B cell (primary cell): ENCODE results near the gene LRRC63. TPM values are rescaled to one million over a fixed set of nuclear protein-coding genes. Genes with fewer than 3 reads are reported as not detected.

Experiments used
- ATAC-seq: fragments of 200-7000 bp; cut with Tn5 transposase; one replicate; pipeline ENCODE4 v1.10.0; 2021; ENCODE audit warnings: low read depth, mild to moderate bottlenecking, moderate number of reproducible peaks, moderate library complexity
- CTCF ChIA-PET: fragments of 350-600 bp; sonication (Branson Sonifier 250); formaldehyde crosslinking; loops from one replicate; lab custom pipeline; 2021; ENCODE audit warnings: antibody characterized with exemption, inconsistent platforms; lab: Charles Lee
- POLR2A ChIA-PET: fragments of 350-600 bp; sonication (Branson Sonifier 250); formaldehyde crosslinking; loops from one replicate; lab custom pipeline; 2021; ENCODE audit warnings: antibody characterized with exemption; lab: Charles Lee
- DNase-seq: peaks from one replicate; pipeline ENCODE4 v3.0.0; 2013
- H2AFZ ChIP-seq: 2 replicates; pipeline ENCODE4 v1.6.1; 2012; ENCODE audit warnings: mild to moderate bottlenecking, low read depth, low read length; ENCODE audit not compliant: insufficient read depth, poor library complexity, severe bottlenecking
- H3K27ac ChIP-seq, 2 donors: 1 replicate in 1 of 2; 2 replicates in 1 of 2; pipeline ENCODE4 v1.5.1; 2012 to 2013; ENCODE audit warnings: low read length in 2 of 2, mild to moderate bottlenecking in 2 of 2, moderate library complexity in 1 of 2
- H3K27me3 ChIP-seq, 4 experiments: fragments of 200-600 bp in 1 of 4; sonication (generic) in 1 of 4; replicated peaks in 1 of 4; 1 replicate in 2 of 4; 2 replicates in 2 of 4; pipeline versions ENCODE4 v1.6.1 to v1.7.0; 2013 to 2016; ENCODE audit warnings: low read length in 3 of 4, mild to moderate bottlenecking in 2 of 4, mixed read lengths in 1 of 4, moderate library complexity in 1 of 4; ENCODE audit not compliant: insufficient read depth in 4 of 4, control insufficient read depth in 3 of 4; ENCODE audit errors: control extremely low read depth in 1 of 4
- H3K36me3 ChIP-seq, 2 experiments: replicated peaks in 1 of 2; 1 replicate in 1 of 2; 2 replicates in 1 of 2; pipeline versions ENCODE4 v1.6.1 to v1.7.1; 2013; ENCODE audit warnings: low read length in 1 of 2; ENCODE audit not compliant: insufficient read depth in 2 of 2, control insufficient read depth in 1 of 2; ENCODE audit errors: control extremely low read depth in 1 of 2, extremely low read depth in 1 of 2
- H3K4me1 ChIP-seq, 2 donors: fragments of 200-600 bp in 1 of 2; sonication (generic) in 1 of 2; 1 replicate in 1 of 2; 2 replicates in 1 of 2; pipeline versions ENCODE4 v1.5.1 to v1.6.1; 2013 to 2017; ENCODE audit warnings: low read length in 2 of 2; ENCODE audit not compliant: control insufficient read depth in 2 of 2, insufficient read depth in 2 of 2
- H3K4me2 ChIP-seq: replicated peaks from 2 replicates; pipeline ENCODE3; 2012; ENCODE audit warnings: mild to moderate bottlenecking, low read depth, low read length; ENCODE audit not compliant: poor library complexity, severe bottlenecking
- H3K4me3 ChIP-seq, 5 experiments: fragments of 200-600 bp in 1 of 5; sonication (generic) in 1 of 5; 1 replicate in 3 of 5; 2 replicates in 2 of 5; pipeline versions ENCODE4 v1.5.1 to v1.7.0; 2011 to 2016; ENCODE audit warnings: low read length in 4 of 5, mild to moderate bottlenecking in 4 of 5, low read depth in 2 of 5, control low read depth in 1 of 5, moderate library complexity in 1 of 5; ENCODE audit not compliant: insufficient read depth in 1 of 5; ENCODE audit errors: control extremely low read depth in 1 of 5, extremely low read depth in 1 of 5
- H3K79me2 ChIP-seq: fragments of 200-600 bp; sonication (generic); one replicate; pipeline ENCODE4 v1.6.0; 2016; ENCODE audit warnings: low read length; ENCODE audit not compliant: control insufficient read depth, insufficient read depth
- H3K9ac ChIP-seq: fragments of 200-600 bp; sonication (generic); 2 replicates; pipeline ENCODE4 v1.6.1; 2017; ENCODE audit warnings: mild to moderate bottlenecking, low read length, moderate library complexity
- H3K9me3 ChIP-seq, 3 donors: one replicate each; pipeline versions ENCODE4 v1.6.1 to v1.7.1; 2013; ENCODE audit warnings: low read length in 2 of 3; ENCODE audit not compliant: control insufficient read depth in 2 of 3, insufficient read depth in 1 of 3; ENCODE audit errors: control extremely low read depth in 1 of 3
- H4K20me1 ChIP-seq: 2 replicates; pipeline ENCODE4 v1.6.0; 2012; ENCODE audit warnings: mild to moderate bottlenecking, low read length; ENCODE audit not compliant: insufficient read depth, control insufficient read depth, poor library complexity, severe bottlenecking
- H3K27ac Mint-ChIP-seq: one replicate; pipeline ENCODE4 v1.8.0; 2021; ENCODE audit warnings: mixed read lengths
- H3K27me3 Mint-ChIP-seq: one replicate; pipeline ENCODE4 v1.8.0; 2021; ENCODE audit warnings: mixed read lengths
- H3K4me1 Mint-ChIP-seq: one replicate; pipeline ENCODE4 v1.8.0; 2021; ENCODE audit warnings: mixed read lengths
- H3K4me3 Mint-ChIP-seq: one replicate; pipeline ENCODE4 v1.8.0; 2021; ENCODE audit warnings: mixed read lengths
- H3K9me3 Mint-ChIP-seq: one replicate; pipeline ENCODE4 v1.8.0; 2022; ENCODE audit warnings: mixed read lengths; ENCODE audit not compliant: insufficient read depth
- CTCF ChIP-seq: fragments of 200-600 bp; IDR thresholded peaks from one replicate; pipeline ENCODE4 v1.8.0; 2022; ENCODE audit warnings: antibody characterized with exemption, mild to moderate bottlenecking
- EZH2 ChIP-seq: IDR thresholded peaks from 2 replicates; pipeline ENCODE4 v1.6.1; 2012; ENCODE audit warnings: borderline replicate concordance, low read depth, mild to moderate bottlenecking, moderate library complexity, low read length; ENCODE audit not compliant: insufficient read depth, poor library complexity, severe bottlenecking
- WGBS: methylation state at CpG from one replicate; pipeline ENCODE4 v1.1.5; 2013; ENCODE audit warnings: missing lambda C conversion rate; ENCODE audit not compliant: insufficient coverage; 5-methylcytosine and 5-hydroxymethylcytosine counted together
- intact Hi-C: fragments of 100-400 bp; cut with micrococcal nuclease; formaldehyde crosslinking; loops from one replicate; pipeline ENCODE4 v1.10.0; 2022
- polyA plus RNA-seq: library from polyadenylated mRNA; depleted of rRNA; stranded (reverse); fragments of >200 nt; gene quantifications from 2 replicates; pipeline ENCODE4 v1.2.3, GENCODE V29; 2012
- small RNA-seq: library from RNA; depleted of rRNA; stranded (forward); fragments of <200 nt; gene quantifications from one replicate; pipeline ENCODE3, GENCODE V24; 2012; ENCODE audit warnings: low replicate concordance, low read depth; ENCODE audit not compliant: insufficient read length
- total RNA-seq, 2 donors: library from RNA; stranded (reverse); fragments of 120-200 nt in 1 of 2; gene quantifications; 1 replicate in 1 of 2; 2 replicates in 1 of 2; pipeline versions ENCODE4 v1.2.3 to v1.2.4, GENCODE V29; 2013 to 2022

The LRRC63 gene
- total and polyA plus RNA-seq, 2 donors (not counting 1 experiment from before 2014, with no cell fraction given): 0.06 to 0.25 TPM

DNA sequence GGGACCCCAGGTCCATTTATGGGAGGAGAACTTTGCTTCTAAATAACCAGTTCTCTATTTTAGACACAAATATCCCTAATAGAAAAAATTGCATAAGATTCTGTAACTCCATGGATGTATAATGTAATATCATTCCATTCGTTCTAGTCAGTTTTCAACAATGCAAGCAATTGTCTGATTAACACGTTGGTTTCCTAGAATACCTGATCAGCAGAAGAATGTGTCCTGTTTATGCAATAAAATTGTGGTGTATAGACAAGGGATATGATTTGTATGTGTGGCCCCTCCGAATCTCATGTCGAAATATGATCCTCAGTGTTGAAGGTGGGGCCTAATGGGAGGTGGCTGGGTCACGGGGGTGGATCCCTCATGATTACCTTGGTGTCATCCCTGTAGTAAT is 113.2 kb downstream of the LRRC63 start:
- Histone ChIP-seq H3K79me2 (no peaks in the 10 kb centered on the region), H3K27me3 (no peaks in the 10 kb centered on the region), H4K20me1 (no peaks in the 10 kb centered on the region), H3K9ac (no peak overlapping the region), H3K36me3 (no peaks in the 10 kb centered on the region), H2AFZ (no peak overlapping the region), H3K4me3 (no peak overlapping the region), H3K4me1 (peaks cover 0 to 5% of the 10 kb centered on the region in 2 donors), H3K27ac (no peak overlapping the region), H3K9me3 (no peaks in the 10 kb centered on the region), H3K4me2 (no peak overlapping the region)
- Mint-ChIP-seq H3K4me3 (no peak overlapping the region), H3K4me1 (peaks cover 5% of the 10 kb centered on the region), H3K9me3 (no peaks in the 10 kb centered on the region), H3K27me3 (no peaks in the 10 kb centered on the region), H3K27ac (no peak overlapping the region)
- no peak for TF ChIP-seq EZH2
- no peak for TF ChIP-seq CTCF
- CTCF ChIA-PET: no interaction called here
- 93% methylated on average over 3 of the region's 5 CpGs for WGBS
- no peak for DNase-seq
- intact Hi-C loops: no loop called here
- POLR2A ChIA-PET: no interaction called here
- no peak for ATAC-seq

Small RNA genes within 50 kb of the gene (small RNA-seq; reads per million reads assigned to genes)
- gene RN7SKP5 (not detected), gene RN7SL288P (not detected)

Other genes starting within 250 kb of the LRRC63 start
- gene ZC3H13, start 159.2 kb upstream of the LRRC63 start, total RNA-seq: 61.9 and 65.7 TPM in 2 replicates
- 4.8 and 11.6 TPM in 2 replicates for gene ZC3H13, start 159.2 kb upstream of the LRRC63 start, polyA plus RNA-seq
- gene CPB2, start 106.9 kb upstream of the LRRC63 start, total RNA-seq: not detected in 2 replicates
- not detected in 2 replicates for gene CPB2, start 106.9 kb upstream of the LRRC63 start, polyA plus RNA-seq
- gene LCP1, start 29.8 kb upstream of the LRRC63 start, total RNA-seq: 243 TPM in 2 replicates
- gene LCP1, start 29.8 kb upstream of the LRRC63 start, polyA plus RNA-seq: 119 and 151 TPM in 2 replicates
- gene RUBCNL, start 175.3 kb downstream of the LRRC63 start, total RNA-seq: 370 and 392 TPM in 2 replicates
- 185 and 310 TPM in 2 replicates for gene RUBCNL, start 175.3 kb downstream of the LRRC63 start, polyA plus RNA-seq